GM19467 (cell line): ENCODE measurements around the gene SIRPG.
"Not testable (repeated sequence)": the region's sequence is repeated elsewhere in the genome, so short reads cannot be mapped to it uniquely, and the experiment has no call there.

Source experiments
- ATAC-seq: cut with Tn5 transposase; IDR thresholded peaks from one replicate; pipeline ENCODE4 v1.9.1; 2021; ENCODE audit warnings: mild to moderate bottlenecking, moderate library complexity; ENCODE audit not compliant: unreplicated experiment

Gene SIRPG

GRCh38 chr20:1608678-1609347, 48.8 kb downstream of the SIRPG start:
- ATAC-seq = not testable (repeated sequence)

DNA sequence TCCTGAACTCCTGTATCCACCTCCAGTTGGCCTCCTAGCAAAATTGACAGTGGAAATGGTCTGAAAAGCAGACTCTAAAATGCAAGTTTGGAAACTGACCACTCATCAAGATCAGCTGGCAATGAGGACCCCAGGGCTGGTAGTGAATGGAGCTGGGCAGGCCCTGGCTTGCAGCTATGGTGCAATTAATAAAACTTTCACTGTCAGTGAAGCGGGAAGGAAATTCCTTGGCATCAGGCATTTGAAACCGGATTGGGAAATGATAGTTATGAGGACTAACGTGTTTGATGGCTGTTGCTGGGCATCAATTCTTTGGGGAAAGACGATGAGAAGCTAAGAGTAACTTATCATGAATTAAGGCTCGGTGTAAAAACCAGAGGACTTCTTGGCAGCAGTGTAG, 56.8 kb downstream of the SIRPG start:
- no peak for ATAC-seq

DNA sequence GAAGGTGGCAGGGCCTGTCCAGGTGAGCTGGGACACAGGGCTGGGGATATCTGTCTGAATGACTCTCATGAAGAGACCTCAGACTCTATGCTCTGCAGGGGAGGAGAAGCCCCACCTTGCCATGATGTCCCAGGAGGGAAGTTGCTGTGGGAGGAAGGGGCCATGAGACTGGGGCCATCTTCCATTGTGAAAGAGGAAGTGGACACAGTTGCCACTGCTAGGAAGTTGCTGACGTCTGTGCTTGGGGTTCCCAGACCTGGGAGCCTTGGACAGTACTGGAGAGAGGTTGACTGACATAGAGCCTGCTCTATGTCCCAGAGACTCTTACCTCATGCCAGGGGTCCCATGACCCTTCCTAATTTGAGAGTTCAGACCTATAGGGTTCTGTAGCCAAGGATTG, 62.2 kb downstream of the SIRPG start:
- ATAC-seq = no peak

- ATAC-seq = no peak
These were observed 68.8 kb downstream of the SIRPG start for GRCh38 chr20:1588533-1589460.

DNA sequence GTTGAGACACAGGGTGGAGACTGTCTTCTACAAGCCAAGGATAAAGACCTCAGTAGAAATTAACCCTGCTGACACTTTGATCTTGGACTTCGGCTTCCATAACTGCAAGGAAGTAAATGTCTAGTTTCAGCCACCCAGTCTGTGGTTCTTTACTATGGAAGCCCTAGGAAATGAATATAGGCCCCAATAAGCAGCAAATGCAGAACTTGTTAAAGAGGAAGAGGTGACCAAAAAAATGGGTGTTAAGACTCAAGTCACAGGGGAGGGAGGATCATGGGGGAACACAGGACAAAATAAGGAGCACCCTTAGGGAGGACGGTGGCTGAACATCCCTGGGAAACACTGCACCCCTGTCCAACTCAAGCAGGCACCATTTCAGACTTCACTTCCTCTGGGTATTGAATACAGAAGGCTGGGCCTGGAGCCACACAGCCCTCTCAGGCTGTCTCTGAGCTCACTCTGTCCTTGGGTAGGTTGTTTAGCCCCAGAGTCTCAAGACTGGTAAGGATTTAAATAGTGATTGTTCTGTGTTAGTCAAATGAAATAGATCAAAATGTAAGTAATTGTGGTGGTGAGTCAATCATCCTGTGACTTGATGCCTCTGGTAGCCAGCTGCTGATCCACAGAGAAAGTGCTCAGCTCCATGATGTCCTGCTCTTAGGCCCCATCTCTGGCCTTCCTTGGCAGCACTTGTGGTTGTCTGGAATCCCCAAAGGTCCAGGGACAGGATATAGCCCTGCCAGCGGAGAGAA, 69.6 kb downstream of the SIRPG start:
- no peak for ATAC-seq

GRCh38 chr20:1579488-1579887, 78.1 kb downstream of the SIRPG start:
- ATAC-seq = no peak
